IPS-20b (cell line): ENCODE measurements around the gene PIK3R6.

Source experiments
- H3K27ac ChIP-seq: one replicate; pipeline ENCODE4 v1.5.1; 2013; ENCODE audit warnings: low read length
- H3K27me3 ChIP-seq: 2 replicates; pipeline ENCODE4 v1.6.1; 2013; ENCODE audit warnings: mild to moderate bottlenecking, low read length, inconsistent platforms; ENCODE audit not compliant: insufficient read depth
- H3K36me3 ChIP-seq: 2 replicates; pipeline ENCODE4 v1.6.1; 2013; ENCODE audit warnings: low read depth, mild to moderate bottlenecking, inconsistent platforms, low read length, moderate library complexity; ENCODE audit not compliant: insufficient read depth
- H3K4me1 ChIP-seq: 2 replicates; pipeline ENCODE4 v1.6.1; 2013; ENCODE audit warnings: mild to moderate bottlenecking, control low read depth, inconsistent platforms, low read length, moderate library complexity; ENCODE audit not compliant: insufficient read depth
- H3K4me3 ChIP-seq: 2 replicates; pipeline ENCODE4 v1.5.1; 2013; ENCODE audit warnings: mild to moderate bottlenecking, low read length, inconsistent platforms
- H3K9ac ChIP-seq: 2 replicates; pipeline ENCODE4 v1.6.1; 2013; ENCODE audit warnings: low read depth, mild to moderate bottlenecking, inconsistent platforms, low read length, moderate library complexity
- H3K9me3 ChIP-seq: 2 replicates; pipeline ENCODE4 v1.6.1; 2013; ENCODE audit warnings: mild to moderate bottlenecking, low read depth, low read length, inconsistent platforms; ENCODE audit not compliant: insufficient read depth

Gene PIK3R6

DNA sequence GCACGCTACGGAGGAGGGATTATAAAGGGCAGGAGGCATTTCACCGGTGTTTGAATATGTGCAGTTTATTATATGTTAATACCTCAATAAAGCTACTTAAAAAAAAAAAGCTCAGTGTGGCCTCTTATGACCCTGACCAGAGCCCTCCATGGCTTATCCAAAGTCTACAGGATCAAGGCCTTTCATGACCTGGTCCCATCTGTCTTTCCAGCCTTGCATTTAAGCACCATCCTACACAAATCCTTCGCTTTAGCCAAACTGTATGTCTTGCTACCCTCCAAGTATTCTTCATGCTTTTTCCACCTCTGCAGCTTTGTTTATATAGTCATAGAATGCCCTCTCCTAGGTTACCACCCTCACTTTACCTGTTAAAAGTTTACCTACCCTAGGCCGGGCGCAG, 74.8 kb downstream of the PIK3R6 start:
- Histone ChIP-seq H3K4me1 (no peaks in the 10 kb centered on the region), H3K4me3 (no peak overlapping the region), H3K9me3 (peaks cover 11% of the 10 kb centered on the region), H3K27ac (no peak overlapping the region), H3K36me3 (no peaks in the 10 kb centered on the region), H3K9ac (no peak overlapping the region), H3K27me3 (no peaks in the 10 kb centered on the region)

GRCh38 chr17:8791910-8792270, 75.6 kb downstream of the PIK3R6 start:
- Histone ChIP-seq H3K4me3 (no peak overlapping the region), H3K9ac (no peak overlapping the region), H3K27me3 (no peaks in the 10 kb centered on the region), H3K9me3 (peaks cover 11% of the 10 kb centered on the region), H3K36me3 (no peaks in the 10 kb centered on the region), H3K4me1 (no peaks in the 10 kb centered on the region), H3K27ac (no peak overlapping the region)

DNA sequence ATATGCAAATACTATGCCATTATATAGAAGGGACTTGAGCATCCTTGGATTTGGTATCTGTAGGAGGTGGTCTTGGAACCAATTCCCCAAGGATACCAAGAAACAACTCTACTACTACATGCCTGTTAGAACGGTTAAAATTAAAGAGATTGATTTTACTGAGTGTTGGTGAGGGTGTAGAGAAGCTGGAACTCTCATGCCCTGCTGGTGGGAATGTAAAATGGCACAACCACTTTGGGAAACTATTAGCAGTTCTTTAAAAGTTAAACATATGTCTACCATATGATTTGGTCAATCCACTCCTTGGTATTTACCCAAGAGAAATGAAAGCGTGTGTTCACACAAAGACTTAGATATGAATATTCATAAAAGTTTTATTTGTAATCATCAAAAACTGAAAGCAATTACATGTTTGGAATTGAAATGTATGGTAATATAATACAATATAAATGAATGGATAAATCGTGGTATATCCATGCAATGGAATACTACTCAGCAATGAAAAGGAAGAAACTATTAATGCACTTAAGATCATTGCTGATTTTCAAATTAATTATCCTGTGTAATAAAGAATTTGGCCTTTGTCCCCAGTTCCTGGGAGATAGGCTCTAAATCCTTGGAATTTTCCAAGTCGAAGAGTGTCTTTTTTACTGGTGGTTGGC, 76.1 kb downstream of the PIK3R6 start:
- no peak overlapping the region for H3K27ac ChIP-seq
- no peak overlapping the region for H3K4me3 ChIP-seq
- H3K36me3 ChIP-seq = no peaks in the 10 kb centered on the region
- H3K9me3 ChIP-seq = peaks cover 11% of the 10 kb centered on the region
- H3K27me3 ChIP-seq = no peaks in the 10 kb centered on the region
- no peaks in the 10 kb centered on the region for H3K4me1 ChIP-seq
- H3K9ac ChIP-seq = no peak overlapping the region

DNA sequence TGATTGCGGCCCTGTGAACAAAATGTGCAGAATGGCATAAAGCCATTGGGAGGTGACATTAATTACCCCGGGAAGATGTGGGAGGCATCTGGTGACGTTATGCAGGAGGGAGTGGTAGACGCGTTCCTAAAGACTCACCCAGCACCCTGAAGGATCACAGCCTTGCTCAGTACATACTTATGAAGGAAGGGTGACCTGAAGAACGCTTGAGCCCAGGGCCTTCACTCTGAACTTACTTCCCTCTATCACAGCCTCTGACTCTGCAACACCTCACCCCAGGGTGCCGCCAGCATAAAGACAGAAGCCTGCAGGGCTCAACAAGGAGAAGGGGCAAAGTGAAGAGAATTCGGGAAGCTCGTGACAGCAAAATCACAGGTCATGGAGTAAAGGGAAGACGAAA, 77.7 kb downstream of the PIK3R6 start:
- no peak overlapping the region for H3K4me3 ChIP-seq
- H3K27me3 ChIP-seq = no peaks in the 10 kb centered on the region
- peaks cover 11% of the 10 kb centered on the region for H3K9me3 ChIP-seq

DNA sequence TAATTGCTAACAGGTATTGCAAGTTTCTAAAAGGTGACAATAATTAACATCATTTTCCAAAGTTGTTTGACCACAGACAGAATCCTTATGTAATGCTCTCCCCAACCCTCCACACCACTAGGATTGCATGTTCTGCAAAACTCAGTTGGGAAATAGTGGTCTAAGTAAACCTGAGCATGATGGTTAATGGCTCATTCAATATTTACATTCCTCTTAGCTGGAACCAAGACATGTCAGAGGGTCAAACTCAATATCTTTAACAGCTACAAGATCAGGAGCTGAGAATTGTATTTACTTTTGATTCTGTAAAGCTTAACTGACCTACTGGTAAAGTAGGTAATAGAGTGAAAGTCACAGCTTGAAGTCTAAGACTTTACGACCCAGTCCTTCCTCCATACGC, 78.5 kb downstream of the PIK3R6 start:
- no peaks in the 10 kb centered on the region for H3K4me1 ChIP-seq
- no peak overlapping the region for H3K9ac ChIP-seq
- no peak overlapping the region for H3K4me3 ChIP-seq
- no peaks in the 10 kb centered on the region for H3K36me3 ChIP-seq
- H3K27ac ChIP-seq = no peak overlapping the region
- peaks cover 11% of the 10 kb centered on the region for H3K9me3 ChIP-seq
- no peaks in the 10 kb centered on the region for H3K27me3 ChIP-seq

More for the DNA sequence above, 77.7 kb downstream of the PIK3R6 start:
- Histone ChIP-seq H3K4me1 (no peaks in the 10 kb centered on the region), H3K9ac (no peak overlapping the region), H3K36me3 (no peaks in the 10 kb centered on the region), H3K27ac (no peak overlapping the region)

GRCh38 chr17:8785547-8786413, 81.7 kb downstream of the PIK3R6 start:
- Histone ChIP-seq H3K9ac (no peak overlapping the region), H3K36me3 (no peaks in the 10 kb centered on the region), H3K27ac (no peak overlapping the region), H3K4me3 (no peak overlapping the region), H3K27me3 (no peaks in the 10 kb centered on the region), H3K4me1 (peaks cover 9% of the 10 kb centered on the region; the same call in 1 of the 2 replicates), H3K9me3 (no peaks in the 10 kb centered on the region)

DNA sequence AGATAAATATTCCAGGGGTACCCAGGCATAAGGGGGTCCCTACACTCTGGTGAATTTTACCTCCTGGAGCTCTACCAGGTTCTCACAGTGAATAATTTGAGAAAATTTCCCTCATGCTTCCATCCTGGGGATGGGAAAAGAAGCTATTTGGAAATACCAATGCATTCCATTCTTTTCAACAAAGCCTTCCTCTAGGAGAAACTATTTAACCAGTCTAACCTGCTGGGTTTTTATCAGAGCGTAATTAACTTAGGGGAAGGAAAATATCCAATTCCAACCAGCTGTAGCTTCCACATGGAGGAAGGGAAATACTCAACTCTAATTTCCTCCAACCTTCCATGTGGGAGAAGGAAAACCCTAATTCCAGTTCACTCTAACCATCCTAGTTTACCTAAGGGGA, 85.3 kb downstream of the PIK3R6 start:
- Histone ChIP-seq H3K27me3 (no peaks in the 10 kb centered on the region), H3K4me3 (peak overlapping the region; percentile 18; the same call in 1 of the 2 replicates), H3K4me1 (peaks cover 9% of the 10 kb centered on the region; the same call in 1 of the 2 replicates), H3K9ac (peak overlapping the region; percentile 21; the same call in 1 of the 2 replicates), H3K27ac (no peak overlapping the region), H3K36me3 (no peaks in the 10 kb centered on the region), H3K9me3 (no peaks in the 10 kb centered on the region)

DNA sequence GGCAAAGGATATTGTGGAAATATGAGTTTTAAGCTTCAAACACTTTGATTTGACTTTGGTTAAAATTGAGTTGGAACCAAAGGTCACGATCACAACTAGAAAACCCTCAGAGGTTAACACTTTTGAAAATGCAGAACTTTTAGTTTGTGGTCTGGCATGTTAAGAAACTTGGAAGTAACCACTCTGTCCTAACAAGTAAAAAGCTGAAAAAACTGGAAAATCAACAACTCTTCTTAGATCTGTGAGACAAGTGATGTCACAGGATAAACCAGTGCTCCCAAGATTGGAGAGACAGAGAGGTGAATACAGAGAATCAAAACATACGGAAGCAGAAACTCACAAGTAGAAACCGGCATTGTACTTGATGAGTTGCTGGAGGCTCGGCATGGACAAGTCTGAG, 85.7 kb downstream of the PIK3R6 start:
- Histone ChIP-seq H3K27ac (no peak overlapping the region), H3K4me3 (0 out of 2 replicates have a peak overlapping the region, but pooled peaks have one; percentile 18), H3K27me3 (no peaks in the 10 kb centered on the region), H3K9me3 (no peaks in the 10 kb centered on the region), H3K9ac (peak overlapping the region; percentile 21; the same call in 1 of the 2 replicates), H3K36me3 (no peaks in the 10 kb centered on the region), H3K4me1 (peaks cover 9% of the 10 kb centered on the region; the same call in 1 of the 2 replicates)

DNA sequence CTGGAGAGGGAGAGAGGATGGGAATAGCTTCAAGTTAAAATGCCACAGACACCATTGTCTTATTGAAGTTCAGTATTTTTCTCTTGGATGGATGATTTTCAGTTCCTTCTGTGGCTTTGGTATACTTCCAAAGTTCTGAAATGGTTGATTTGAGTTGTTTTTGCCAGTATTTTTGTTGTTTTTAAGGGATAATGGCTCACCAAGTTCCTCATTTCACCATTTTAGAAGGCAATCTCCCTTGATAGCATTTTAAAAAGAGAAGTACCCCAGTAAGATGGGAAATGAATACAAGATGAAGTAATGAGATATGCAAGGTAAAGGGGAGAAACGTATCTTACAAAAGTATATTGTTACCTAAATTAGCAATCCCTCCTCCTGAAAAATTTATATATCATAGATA, 90.6 kb downstream of the PIK3R6 start:
- Histone ChIP-seq H3K36me3 (no peaks in the 10 kb centered on the region), H3K9ac (no peak overlapping the region), H3K4me1 (peaks cover 2% of the 10 kb centered on the region; the same call in 1 of the 2 replicates), H3K27me3 (no peaks in the 10 kb centered on the region), H3K27ac (no peak overlapping the region), H3K9me3 (no peaks in the 10 kb centered on the region), H3K4me3 (no peak overlapping the region)

GRCh38 chr17:8776248-8776647, 91.2 kb downstream of the PIK3R6 start:
- no peaks in the 10 kb centered on the region for H3K9me3 ChIP-seq
- no peaks in the 10 kb centered on the region for H3K36me3 ChIP-seq
- no peaks in the 10 kb centered on the region for H3K27me3 ChIP-seq
- H3K9ac ChIP-seq = no peak overlapping the region
- H3K4me3 ChIP-seq = no peak overlapping the region
- no peak overlapping the region for H3K27ac ChIP-seq
- no peaks in the 10 kb centered on the region for H3K4me1 ChIP-seq

GRCh38 chr17:8766731-8767130, 100.7 kb downstream of the PIK3R6 start:
- Histone ChIP-seq H3K27ac (no peak overlapping the region), H3K4me3 (no peak overlapping the region), H3K36me3 (no peaks in the 10 kb centered on the region), H3K27me3 (no peaks in the 10 kb centered on the region), H3K9ac (no peak overlapping the region), H3K4me1 (no peaks in the 10 kb centered on the region), H3K9me3 (no peaks in the 10 kb centered on the region; the same call in 1 of the 2 replicates)

GRCh38 chr17:8762012-8762411, 105.5 kb downstream of the PIK3R6 start:
- no peaks in the 10 kb centered on the region for H3K36me3 ChIP-seq
- no peaks in the 10 kb centered on the region; the same call in 1 of the 2 replicates for H3K9me3 ChIP-seq
- no peak overlapping the region for H3K9ac ChIP-seq
- H3K4me1 ChIP-seq = no peaks in the 10 kb centered on the region
- no peaks in the 10 kb centered on the region for H3K27me3 ChIP-seq
- no peak overlapping the region for H3K4me3 ChIP-seq
- no peak overlapping the region for H3K27ac ChIP-seq
